ENCODE data around the gene SUMO4.

Gene SUMO4

GRCh38 chr6:149400050-149400449 is at the start of gene SUMO4:
Gene SUMO4, plus strand, starts transcription at chr6:149400262. Its CDS starts 130 bp downstream, at chr6:149400392.
- DNase-seq (ENCODE audit: extremely low read depth, low read depth): no peak
- H3K4me3 ChIP-seq (replicated peaks; ENCODE audit: low read depth, low read length): no peak within 1 kb of the TSS
- no peak for TF ChIP-seq CTCF (IDR thresholded peaks at IDR 0.05; ENCODE audit: low read depth, low read length, missing control alignments)

GRCh38 chr6:149354009-149354408 is 46.1 kb upstream of the SUMO4 start:
- TF ChIP-seq CTCF (IDR thresholded peaks at IDR 0.05; ENCODE audit: low read depth, low read length, missing control alignments): no peak
- H3K4me3 ChIP-seq (replicated peaks; ENCODE audit: low read depth, low read length): no peak overlapping the region
- no peak for DNase-seq (ENCODE audit: extremely low read depth, low read depth)

- H3K4me3 ChIP-seq (replicated peaks; ENCODE audit: low read depth, low read length): no peak overlapping the region
- TF ChIP-seq CTCF (IDR thresholded peaks at IDR 0.05; ENCODE audit: low read depth, low read length, missing control alignments): no peak
- no peak for DNase-seq (ENCODE audit: extremely low read depth, low read depth)
These were observed 43.8 kb upstream of the SUMO4 start for GRCh38 chr6:149356081-149356750.

- DNase-seq (ENCODE audit: extremely low read depth, low read depth): no peak
- H3K4me3 ChIP-seq (replicated peaks; ENCODE audit: low read depth, low read length): no peak overlapping the region
- no peak for TF ChIP-seq CTCF (IDR thresholded peaks at IDR 0.05; ENCODE audit: low read depth, low read length, missing control alignments)
These were observed 42.1 kb upstream of the SUMO4 start for GRCh38 chr6:149357726-149358538.

GRCh38 chr6:149359440-149359839 is 40.6 kb upstream of the SUMO4 start:
- DNase-seq (ENCODE audit: extremely low read depth, low read depth): no peak

GRCh38 chr6:149360536-149360935 is 39.5 kb upstream of the SUMO4 start:
- no peak for TF ChIP-seq CTCF (IDR thresholded peaks at IDR 0.05; ENCODE audit: low read depth, low read length, missing control alignments)
- DNase-seq (ENCODE audit: extremely low read depth, low read depth): no peak

More at GRCh38 chr6:149359440-149359839, 40.6 kb upstream of the SUMO4 start:
- no peak overlapping the region for H3K4me3 ChIP-seq (replicated peaks; ENCODE audit: low read depth, low read length)
- no peak for TF ChIP-seq CTCF (IDR thresholded peaks at IDR 0.05; ENCODE audit: low read depth, low read length, missing control alignments)

More at GRCh38 chr6:149360536-149360935, 39.5 kb upstream of the SUMO4 start:
- no peak overlapping the region for H3K4me3 ChIP-seq (replicated peaks; ENCODE audit: low read depth, low read length)

Measured in HFF-Myc (cell line).